WI38 (cell line): ENCODE results near the gene SCO1.

Experiments
- H3K4me3 ChIP-seq: 2 replicates; pipeline ENCODE4 v1.5.1; 2011; ENCODE audit warnings: low read depth, mild to moderate bottlenecking, control low read depth, low read length
- CTCF ChIP-seq: IDR thresholded peaks from 2 replicates; pipeline ENCODE4 v1.5.1; 2012; ENCODE audit warnings: low read depth, mild to moderate bottlenecking, control low read depth, low read length

SCO1 gene

DNA sequence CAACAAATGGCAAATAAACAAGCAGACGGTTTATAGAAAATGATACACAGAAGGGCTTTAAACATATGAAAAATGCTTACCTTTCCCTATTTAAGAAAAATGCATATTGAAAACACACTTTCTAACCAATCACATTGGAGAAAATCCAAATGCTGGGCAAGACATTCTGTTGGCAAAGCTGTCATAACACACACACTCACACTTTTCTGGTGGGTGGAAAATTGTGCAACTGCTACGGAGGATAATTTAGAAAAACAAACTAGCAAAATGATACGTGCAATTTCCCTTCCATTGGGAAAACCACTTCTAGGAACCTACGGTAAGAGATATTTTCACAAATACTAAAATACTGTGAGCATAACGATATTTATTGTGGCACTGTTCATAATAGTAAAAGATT lies 30.4 kb downstream of the SCO1 start:
- H3K4me3 ChIP-seq, result no peak overlapping the region
- TF ChIP-seq CTCF, result no peak

- TF ChIP-seq CTCF, result no peak
- no peak overlapping the region for H3K4me3 ChIP-seq
These were observed 32.8 kb downstream of the SCO1 start for GRCh38 chr17:10664571-10664970.

DNA sequence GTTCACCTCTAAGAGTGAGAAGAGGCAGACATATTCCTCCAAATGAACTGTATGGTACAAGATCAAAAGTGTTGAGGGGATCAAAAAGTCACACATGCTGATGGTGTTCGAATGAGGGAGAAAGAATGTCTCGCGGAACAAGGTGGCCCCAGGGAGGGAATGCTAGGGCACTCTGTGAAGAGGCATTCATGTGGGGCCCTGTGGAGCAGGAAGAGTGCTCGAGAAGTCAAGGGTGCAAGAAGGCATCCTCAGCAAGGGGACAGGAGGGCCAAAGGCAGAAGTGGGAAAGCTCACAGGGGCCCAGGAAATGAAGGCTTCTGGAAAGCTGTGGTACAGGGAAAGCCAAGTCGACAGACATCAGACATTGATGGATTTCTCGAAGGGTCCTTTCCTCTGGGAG lies 34.1 kb downstream of the SCO1 start:
- TF ChIP-seq CTCF, result no peak
- no peak overlapping the region for H3K4me3 ChIP-seq

DNA sequence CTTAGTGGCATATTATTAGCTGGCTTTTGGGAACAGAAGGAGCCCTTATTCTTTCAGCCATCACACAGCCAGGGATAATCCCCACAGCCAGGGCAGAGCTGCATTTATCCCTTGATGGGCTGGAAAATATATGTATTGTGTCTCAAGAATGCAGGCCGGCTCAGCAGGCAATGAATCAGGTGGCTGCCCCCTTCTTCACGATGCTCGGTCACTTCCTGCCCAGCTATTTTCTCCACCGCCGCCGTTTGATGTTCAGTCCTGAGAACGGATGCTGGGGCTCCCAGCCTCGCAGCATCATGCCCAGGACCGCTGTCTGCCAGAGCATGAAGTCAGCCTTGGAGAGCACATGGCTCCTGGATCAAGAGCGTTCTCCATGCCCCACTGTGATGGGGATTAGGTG lies 35.9 kb downstream of the SCO1 start:
- H3K4me3 ChIP-seq, result no peak overlapping the region
- TF ChIP-seq CTCF, result no peak

GRCh38 chr17:10657879-10658278 lies 39.5 kb downstream of the SCO1 start:
- no peak for TF ChIP-seq CTCF

DNA sequence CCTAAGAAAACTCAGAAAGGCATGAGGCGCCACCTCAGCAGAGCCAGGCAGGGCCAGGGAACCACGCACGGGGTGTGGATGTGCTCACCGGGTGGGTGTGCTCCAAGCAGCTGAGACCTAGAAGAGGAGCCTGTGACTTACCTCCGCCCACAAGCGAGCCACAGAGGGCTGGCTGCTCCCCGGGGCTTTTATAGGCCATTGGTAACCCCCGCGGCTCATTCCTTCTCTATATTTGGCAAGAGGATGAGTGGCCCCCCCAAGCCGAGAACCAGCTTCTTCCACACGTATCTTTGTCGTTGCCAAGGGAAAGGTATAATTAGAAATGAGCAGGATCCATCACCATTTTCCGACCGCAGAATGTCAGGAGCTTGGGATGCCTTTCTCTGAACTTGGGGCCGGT lies 40.2 kb downstream of the SCO1 start, which contains the start of gene MYH3:
MYH3 (minus strand) TSS at position 162 of the 400 bp plus-strand sequence. CDS start 2,245 bp downstream, outside the sequence.
- TF ChIP-seq CTCF, result no peak
- no peak within 1 kb of the TSS for H3K4me3 ChIP-seq

More at GRCh38 chr17:10657879-10658278, 39.5 kb downstream of the SCO1 start:
- H3K4me3 ChIP-seq, result no peak overlapping the region

DNA sequence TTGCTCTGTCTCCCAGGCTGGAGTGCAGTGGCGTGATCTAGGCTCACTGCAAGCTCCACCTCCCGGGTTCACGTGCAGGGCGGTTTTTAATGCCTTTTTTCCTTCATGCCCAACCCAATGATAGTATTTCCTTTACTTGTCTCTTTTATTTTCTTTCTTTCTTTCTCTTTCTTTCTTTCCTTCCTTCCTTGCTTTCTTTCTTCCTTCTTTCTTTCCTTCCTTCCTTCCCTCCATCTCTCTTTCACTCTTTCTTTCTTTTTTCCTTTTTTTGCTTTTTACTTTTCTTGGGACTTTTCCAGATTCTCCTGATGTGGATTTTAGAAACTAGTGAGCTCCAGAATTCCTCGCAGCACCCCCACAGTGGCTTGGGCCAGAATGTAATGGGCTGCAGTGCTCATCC lies 43.3 kb downstream of the SCO1 start:
- H3K4me3 ChIP-seq, result no peak overlapping the region
- no peak for TF ChIP-seq CTCF
